NCI-H1417 (cell line): ENCODE data around the gene ABLIM2.

ENCODE experiments used
- DNase-seq, 3 experiments: peaks; one replicate each; lab custom pipeline; 2025; lab: John Stamatoyannopoulos, UW

ABLIM2 gene

DNA sequence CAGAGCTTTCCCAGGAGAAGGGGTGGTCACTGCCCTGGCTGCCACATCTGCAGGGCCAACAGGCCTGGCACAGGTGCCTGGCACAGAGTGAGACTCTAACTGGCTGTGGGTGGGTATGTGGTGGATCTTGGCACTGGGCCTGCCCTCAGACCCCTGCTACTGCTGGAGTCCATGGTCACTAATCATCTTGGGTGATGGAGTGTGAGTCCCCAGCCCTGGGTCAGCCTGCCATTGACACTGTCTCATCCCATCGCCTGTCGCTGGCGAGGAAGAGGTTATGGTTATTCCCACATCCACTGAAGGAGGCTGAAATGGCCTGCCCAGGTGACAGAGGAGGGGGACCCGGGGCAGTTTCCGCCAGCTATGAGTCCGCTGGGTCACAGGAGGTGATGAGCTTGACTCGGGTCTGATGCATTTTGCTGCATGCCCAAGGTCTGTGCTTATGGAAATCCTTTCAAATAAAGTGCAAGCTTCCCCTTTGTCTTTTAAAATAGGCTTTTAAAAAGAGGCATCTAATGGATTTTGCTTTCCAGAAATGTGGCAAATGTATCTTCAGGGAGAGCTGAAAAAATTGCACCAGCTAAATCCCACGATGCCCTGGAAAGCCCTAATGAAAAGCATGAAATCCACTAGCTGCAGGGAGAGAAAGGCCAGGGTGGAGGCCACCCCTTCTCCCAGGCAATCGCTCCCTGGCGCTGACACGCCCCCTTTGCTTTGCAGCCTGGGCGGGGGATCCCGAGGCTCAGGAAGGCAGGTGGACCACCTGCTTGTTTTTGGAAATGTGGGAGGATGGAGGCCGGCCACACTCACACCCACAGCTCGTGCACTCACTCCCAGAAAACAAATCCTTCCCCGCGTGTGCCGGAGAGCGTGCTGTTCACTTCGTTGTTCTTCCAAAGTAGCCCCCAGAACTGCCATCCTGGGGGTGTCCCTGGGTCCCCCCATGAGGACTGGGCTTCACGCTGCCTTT is 54.9 kb downstream of the ABLIM2 start:
- no peak for DNase-seq

DNA sequence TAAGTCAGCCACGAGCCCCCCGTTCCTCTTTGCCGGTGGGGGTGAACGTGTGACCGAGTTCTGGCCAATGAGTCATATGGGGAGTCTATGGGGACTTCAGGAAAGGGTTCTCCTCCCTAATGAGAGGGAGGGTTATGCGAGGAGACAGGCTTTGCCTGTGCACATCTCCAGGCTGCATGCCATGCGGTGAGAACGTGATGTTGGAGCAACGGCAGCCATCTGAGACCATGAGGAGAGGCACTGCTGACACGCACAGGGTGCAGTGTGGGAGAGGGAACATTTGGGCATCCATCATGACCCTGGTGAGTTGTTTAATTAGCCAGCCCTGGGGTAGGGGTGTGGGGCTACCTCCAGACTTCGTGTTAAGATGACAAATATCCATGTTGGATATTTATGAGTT is 55.8 kb downstream of the ABLIM2 start:
- no peak for DNase-seq

DNA sequence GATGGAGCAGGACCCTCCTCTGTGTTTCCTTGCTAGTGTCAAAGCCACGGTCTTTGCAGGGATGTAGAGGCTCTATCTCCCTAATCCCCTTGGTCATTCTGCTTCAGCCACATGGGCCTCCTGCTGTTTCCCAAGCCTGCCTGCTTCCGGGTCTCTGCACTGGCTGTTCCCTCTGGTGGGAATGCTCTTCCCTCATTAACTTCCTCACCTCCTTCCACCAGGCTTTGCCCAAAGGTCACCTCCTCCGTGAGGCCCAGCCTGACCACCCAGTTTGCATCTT is 56.6 kb downstream of the ABLIM2 start:
- no peak for DNase-seq

DNA sequence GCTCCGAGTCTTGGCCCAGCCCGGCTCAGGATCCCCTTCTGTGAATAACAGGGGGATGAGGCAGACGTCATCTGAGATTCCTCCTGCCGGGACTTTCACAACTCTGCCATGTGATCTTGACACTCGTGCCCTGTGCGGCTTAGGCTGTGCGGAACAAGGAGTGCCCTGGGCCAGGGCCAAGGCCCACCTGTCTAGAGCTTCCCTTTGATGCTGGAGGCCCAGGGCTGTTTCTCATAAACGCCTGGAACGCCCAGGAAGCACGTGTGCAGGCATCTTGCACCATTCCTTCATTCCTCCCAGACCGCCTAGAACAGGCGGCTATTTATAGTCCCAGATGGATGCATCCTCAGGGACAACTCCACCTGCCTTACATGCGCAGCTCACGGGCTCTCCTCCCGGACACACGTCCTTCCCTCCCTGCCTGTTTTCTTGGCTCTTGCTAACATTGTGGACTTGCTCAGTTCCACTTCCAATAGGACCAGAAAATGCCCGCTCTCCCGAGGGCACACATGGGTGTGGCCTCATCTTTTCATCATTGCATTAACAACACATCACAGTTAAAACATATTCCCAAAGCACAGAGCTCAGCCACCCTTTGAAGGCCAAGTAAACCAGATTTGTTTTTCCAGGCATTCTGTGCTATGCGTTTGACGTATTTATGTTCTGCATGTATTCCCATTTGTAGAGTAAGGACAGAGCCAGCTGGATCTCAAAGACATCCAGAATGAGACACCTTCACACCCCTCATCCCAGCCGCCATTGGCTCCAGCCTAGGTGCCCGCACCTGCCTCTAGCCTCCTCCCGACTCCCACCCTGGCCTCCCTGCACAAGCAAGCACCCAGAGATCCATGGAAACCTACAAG is 57.2 kb downstream of the ABLIM2 start:
- no peak for DNase-seq

DNA sequence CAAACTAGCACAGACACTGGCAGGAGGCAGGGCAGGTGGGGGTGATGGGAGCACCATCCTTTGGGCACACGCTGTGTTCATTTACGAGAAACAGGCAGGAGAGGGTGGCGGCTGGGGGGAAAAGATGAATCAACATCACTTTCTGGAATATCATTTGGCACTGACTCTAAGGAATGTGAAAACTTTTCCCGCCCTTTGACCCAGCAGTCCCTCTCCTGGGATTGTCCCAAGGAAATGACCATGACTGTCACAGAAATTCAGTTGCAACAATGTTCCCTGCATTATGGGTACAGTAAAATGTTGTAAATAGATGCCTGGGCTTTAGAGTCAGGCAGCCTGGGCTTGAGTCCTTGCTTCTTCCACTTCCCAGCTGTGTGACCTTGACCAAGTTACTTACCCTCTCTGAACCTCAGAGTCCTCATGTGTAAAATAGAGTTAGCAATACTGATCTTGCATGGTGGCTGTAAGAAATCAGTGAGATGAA is 58.6 kb downstream of the ABLIM2 start:
- DNase-seq: no peak

DNA sequence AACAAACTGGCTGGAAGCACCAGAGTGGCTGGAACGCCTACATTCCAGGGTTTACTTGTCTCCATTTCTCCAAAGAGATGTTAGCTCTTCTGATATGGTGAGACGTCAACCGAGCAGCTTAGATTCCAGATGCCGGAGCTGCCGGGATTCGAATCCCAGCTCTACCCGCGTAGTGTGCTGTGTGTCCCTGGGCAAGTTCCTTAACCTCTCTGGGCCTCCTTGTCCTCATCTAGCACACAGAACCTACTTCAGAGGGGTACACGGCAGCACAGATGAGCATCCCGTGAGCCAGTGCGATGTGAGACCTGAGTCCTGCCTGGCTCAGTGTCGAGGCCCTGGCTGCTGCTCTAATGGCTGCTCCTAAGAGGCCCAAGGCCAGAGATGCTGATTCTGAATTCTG is 60.1 kb downstream of the ABLIM2 start:
- no peak for DNase-seq

DNA sequence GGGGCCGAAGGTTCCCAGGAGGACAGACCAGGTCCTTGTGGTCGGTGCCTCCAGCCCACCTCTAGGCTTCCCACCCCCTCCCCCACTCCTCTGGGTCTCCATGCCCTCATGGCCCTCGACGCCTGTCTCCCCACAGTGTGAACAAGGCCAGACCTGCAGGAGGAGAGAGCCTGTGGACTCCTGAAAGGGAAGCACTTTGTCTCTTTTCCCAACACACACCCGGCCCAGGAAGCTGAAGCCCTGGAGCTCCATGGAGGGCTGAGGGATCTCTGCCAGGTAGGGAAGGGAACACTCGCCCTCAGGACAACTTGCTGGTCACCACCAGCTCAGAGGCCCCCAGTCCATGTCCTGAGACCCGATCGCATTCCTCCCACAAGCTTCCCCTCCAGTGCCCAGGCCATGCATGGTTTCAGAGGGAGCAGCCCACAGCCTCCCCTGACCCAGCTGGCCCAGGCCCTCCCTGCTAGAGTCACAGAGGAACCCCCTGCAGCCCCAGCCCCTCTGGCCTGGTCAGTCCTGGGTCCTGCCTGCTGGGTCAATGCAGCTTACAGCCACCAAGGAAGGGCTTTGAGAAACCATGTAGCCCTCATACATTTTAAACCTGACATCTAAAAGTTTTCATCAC is 60.8 kb downstream of the ABLIM2 start:
- no peak for DNase-seq

DNA sequence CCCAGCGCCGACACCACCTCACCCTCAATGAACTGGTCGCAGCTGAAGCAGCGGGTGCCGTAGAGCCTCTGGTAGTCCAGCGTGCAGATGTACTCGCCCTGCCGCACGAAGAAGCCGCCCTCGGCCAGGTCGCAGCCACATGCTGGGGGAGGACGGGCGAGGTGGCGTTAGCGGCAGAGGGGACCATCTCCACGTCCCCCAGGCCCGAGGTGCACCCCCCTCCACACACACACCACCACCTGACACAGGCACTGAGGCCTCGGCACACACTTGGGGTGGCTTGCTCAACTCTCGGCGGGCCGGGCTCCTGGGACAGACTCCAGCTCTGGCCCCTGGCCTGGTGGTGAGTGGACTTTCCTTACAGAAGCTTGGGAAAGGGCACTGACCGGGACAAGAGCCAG is 61.5 kb downstream of the ABLIM2 start:
- no peak for DNase-seq

DNA sequence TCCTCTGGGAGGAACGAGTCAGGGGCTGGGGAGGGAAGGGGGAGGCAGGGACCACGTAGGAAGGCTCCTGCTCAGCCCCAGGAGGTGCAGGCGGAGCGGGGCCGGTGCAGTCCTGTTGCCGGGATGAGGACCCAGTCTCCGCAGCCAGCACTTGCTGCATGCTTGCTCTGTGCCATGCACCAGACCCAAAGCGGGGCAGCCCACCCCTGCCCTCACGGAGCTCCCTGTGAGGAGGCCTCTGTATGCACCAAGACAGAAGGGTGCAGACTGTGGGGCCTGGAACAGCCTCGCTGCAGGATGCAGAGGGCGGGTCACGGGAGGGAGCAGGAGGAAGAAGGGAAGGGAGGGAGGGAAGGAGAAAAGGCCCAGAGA is 61.9 kb downstream of the ABLIM2 start:
- no peak for DNase-seq

DNA sequence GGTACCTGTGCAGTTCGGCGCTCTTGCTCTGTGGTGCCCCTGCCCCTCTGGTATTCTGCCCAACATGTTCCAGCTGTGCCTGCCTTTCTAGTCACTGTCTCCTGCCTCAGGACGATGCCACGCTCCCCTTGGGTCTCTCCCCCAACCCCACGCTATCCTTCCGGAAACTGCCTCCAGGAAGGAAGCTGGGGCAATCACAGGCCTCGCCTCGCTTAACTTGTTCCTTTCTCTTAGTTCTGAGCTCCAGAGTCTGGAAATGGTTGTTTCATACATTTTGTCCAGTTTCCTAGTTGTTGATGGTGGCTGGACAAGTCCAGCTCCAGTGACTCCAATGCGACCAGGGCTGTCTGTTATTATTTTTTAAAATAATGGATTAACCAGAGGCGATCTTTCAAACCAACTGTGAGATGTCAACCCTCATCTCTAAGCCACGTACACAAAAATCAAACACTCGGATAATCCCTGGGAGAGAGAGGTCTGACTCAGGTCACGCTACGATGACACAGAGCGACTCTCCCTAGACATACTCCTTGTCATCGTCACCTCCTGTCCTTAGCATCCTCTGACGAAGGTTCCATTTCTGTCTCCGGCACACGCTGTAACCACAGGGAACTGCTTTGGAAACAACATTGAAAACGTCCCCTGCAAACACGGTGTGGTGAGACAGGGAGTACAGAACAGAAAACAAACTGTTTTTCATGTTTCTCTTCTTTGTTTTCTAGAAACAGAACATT is 62.5 kb downstream of the ABLIM2 start:
- no peak for DNase-seq

DNA sequence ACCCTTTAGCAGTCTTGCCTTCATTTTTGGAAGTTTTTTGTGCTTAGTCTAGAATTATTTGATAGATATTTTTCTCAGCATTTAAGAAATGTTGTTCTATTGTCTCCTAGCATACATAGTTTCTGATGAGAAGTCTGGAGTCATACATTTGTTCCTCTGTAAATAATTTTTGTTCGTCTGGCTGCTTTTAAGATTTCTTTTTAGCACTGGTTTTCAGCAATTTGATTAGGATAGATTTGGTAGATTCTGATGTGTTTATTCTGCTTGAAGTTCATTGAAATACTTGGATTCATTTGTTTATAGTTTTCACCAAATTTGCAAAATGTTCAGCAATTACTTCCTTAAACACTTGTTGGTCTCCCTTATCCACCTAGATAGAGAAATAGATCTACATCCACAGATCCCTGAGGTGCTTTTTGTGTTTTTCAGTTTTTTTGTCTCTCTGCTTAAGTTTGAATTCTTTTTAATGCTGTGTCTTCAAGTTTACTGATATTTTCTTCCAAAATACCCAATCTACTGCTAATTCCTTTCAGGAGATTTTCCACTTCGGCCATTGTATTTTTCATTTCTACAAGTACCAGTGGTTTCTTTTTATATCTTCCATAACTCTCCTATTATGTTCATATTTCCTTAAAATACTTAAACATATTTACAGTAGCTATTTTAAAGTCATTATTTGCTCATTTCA is 64.9 kb downstream of the ABLIM2 start:
- peak in 1 of 3 experiments; percentile 35 for DNase-seq

DNA sequence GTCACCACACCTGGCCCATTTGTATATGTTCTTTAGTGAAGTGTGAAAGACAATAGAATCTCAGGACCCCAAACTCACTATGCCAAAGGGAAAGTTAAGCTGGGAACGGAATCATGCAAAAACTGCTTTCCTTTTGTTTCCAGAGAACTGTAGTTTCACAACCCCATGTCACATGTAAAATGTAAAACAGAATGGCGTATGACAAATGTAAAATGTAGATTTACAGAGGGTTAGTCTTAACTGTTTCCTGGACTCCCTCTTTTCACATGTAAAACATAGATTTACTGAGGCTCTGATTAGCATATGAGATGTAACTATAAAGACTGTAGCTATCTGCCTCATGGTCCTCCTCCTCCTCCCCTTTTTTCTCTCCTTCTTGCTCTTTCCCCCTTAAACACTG is 66.3 kb downstream of the ABLIM2 start:
- no peak for DNase-seq

DNA sequence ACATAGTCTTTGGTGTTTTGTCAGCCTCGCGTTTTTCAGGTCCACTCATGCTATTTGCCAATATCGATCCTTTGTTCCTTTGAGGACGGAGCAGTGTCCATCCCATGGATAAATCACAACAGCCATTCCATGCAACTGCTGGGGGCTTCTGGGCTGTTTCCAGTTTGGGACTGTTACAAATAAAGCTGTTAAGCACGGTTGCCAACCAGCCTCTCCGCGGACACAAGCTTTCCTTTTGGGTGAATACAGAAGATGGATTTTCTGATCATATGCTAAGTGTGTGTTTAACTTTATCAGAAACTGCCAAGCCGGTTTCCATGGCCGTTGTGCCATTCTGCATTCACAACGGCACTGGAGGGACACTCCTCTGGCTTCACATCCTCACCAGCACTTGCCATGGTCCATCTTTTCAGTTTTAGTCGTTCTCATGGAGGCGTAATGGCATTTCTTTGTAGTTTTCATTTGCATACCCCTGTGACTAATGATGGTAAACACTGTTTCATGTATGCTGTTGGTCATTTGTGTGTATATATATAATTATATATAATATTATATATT is 67.8 kb downstream of the ABLIM2 start:
- DNase-seq: peak in 1 of 3 experiments; percentile 33

DNA sequence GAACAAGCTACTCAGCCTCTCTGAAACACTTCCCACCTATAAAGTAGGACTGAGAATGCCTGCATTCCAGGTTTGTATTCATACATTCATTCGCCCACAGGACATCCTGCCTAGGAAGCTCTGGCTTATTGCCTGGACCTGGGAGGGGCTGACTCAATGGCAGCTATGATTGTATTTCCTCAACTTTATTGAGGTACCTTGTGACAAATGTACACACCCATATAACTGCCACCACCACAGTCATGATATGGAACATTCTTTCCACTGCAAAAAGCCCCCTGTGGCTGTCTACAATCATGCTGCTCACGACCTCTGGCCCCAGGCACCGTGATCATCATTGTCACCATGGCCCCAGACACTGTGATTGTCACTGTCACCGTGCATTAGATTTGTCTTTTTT is 68.3 kb downstream of the ABLIM2 start:
- DNase-seq: no peak

DNA sequence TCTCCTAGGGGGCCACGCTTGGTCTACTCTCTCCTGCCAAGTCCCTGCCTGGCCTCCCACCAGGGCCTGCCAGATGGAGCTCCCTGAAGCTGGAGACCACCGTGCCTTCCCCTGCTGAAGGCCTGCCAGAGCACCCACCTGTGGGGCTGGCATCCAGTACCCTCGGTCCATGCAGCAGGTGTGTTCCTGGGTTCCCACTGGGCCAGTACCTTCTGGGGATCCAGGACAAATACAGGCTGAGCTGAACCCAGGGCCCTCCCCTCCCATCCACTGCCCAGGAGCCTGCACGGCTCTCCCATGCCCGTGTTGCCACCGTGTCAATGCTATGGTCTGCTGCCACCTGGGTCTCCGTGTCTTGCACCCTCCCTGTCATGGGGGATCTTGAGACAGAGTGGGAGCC is 68.8 kb downstream of the ABLIM2 start:
- no peak for DNase-seq

DNA sequence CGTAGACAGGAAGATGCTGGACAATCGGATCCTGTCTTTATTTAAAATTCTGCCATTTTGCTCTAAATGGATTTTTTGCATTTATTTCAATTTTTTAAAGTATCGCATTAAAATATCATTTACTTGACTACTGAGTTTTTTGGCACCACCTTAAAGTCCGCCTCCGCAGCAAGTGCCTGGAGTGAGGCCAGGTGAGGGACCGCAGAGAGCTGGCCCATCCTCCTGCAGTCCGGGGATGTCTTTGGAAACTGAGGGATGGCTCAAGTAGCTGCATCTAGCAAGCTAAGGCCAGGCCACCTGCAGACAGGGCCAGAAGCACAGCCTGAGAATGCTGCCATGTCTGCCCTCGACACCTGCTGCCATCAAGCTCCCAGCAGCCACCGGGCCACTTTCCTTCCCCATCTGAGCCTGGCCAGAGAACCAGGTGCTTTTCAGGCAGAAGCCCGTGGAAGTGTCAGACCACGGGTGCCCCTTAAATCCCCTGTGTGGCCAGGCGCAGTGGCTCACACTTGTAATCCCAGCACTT is 69.6 kb downstream of the ABLIM2 start:
- no peak for DNase-seq

DNA sequence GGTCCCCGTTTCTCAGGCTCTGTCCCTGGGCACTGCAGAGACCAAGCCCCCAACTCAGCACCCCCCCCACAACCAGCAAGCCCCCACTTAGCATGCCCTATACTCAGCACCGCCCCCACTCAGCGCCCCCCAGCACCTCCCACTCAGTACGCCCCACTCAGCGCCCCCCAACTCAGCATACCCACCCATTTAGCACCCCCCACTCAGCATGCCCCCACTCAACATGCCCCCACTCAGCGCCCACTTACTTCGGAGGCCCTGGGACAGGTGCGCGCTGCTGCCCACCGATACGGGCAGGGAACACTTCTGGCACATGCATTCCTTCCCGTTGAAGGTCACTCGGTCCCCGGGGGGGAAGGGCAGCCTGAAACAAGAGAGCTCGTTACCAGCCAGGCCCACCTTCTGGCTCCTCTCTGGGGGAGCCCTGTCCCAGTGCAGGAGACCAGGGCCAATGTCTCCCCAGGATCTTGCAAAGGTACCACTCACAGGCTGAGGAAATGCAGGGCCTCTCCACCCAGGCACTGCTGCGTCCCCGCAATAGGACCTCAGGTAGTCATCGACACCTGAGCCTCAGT is 70.6 kb downstream of the ABLIM2 start:
- DNase-seq: no peak

DNA sequence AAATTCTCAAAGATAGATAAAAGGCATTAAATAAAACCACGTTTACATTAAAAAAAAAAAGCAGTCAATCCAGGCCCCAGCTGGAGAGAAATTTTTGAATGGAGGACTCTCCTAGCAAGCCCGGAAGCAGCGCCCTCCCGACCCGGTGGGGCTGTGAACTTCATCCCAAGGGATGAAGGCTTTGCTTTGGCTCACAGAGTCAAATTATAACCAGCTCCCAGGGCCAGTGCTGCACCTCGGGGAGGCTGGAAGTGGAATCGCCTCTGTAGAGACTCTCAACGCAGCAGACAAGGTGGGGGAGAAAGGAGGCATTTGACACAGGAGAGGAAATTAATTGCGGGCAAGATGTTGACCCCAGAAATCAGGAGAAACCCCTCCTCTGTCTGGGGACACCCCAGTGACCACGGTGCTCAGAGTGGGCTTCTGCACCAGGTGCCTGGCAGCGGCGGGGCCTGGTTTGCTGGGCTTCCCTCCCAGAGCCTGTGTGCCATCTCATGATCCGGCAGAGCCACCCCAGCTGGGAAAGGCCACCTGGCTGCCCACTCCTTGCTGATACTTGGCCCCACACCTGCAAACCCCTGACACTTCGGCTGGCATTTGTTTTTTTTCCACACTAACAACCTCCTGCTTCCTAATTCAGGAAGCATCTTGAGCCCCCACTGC is 71.7 kb downstream of the ABLIM2 start:
- peak in 1 of 3 experiments; percentile 39 for DNase-seq

DNA sequence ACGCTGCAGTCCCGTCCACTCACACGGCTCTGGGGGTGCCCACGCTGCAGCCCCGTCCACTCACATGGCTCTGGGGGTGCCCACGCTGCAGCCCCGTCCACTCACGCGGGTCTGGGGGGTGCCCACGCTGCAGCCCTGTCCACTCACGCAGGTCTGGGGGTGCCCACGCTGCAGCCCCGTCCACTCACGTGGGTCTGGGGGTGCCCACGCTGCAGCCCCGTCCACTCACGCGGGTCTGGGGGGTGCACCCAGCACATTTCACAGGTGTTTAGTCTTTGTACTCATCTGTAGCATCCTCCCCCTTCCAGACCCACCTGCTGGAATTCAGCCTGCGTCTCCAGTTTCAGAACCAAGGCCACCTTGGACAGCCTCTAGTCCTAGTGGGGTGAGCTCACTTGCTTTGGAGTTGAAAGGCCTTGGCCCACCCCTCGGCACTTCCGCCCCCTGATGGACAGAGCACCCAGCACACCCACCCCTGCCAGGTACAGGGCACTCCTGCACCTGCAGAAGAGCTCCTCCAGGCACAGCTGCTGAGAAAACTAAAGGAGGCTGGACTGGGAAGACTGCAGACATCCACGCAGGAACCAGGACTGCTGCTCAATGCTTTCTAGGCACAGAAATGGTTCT is 73.0 kb downstream of the ABLIM2 start:
- peak in 1 of 3 experiments; percentile 25 for DNase-seq
